A549 (cell line): ENCODE results near the gene PLSCR2. TPM values are rescaled to one million over a fixed set of nuclear protein-coding genes. Genes with fewer than 3 reads are reported as not detected.

Source experiments
- ATAC-seq, 2 experiments: fragments of 200-7000 bp in 1 of 2; fragments of >200 bp in 1 of 2; cut with Nextera tagmentation in 1 of 2; cut with Tn5 transposase in 1 of 2; 3 replicates each; pipeline versions ENCODE4 v1.8.0 to v1.9.1; 2018 to 2020; ENCODE audit warnings: mild to moderate bottlenecking in 1 of 2, moderate library complexity in 1 of 2
- CTCF ChIA-PET: fragments of 300-600 bp; sonication (Branson Sonifier 250); formaldehyde crosslinking; extraction: SDS; loops from one replicate; lab custom pipeline; 2021; ENCODE audit warnings: antibody characterized with exemption, inconsistent platforms; lab: Yijun Ruan, JAX
- POLR2A ChIA-PET: fragments of 350-600 bp; formaldehyde crosslinking; extraction: SDS; loops from one replicate; lab custom pipeline; 2021; ENCODE audit warnings: antibody characterized with exemption, inconsistent platforms; lab: Yijun Ruan, JAX
- DNase-seq, 2 experiments: peaks; one replicate each; pipeline versions ENCODE4 v3.0.0 to v3.0.0-alpha.2; 2011 to 2016; ENCODE audit warnings: low read depth in 1 of 2, low spot score in 1 of 2
- FAIRE-seq: peaks from 2 replicates; lab custom pipeline; 2011; peaks lifted over from hg19 to GRCh38; lab: Jason Lieb, UNC
- H3K27ac ChIP-seq, 2 experiments: fragments of >200 bp; sonication (Bioruptor Twin); formaldehyde crosslinking; 3 replicates each; pipeline ENCODE4 v1.5.1; 2016 to 2017
- H3K4me1 ChIP-seq: fragments of >200 bp; sonication (Bioruptor Twin); formaldehyde crosslinking; 3 replicates; pipeline ENCODE4 v1.6.1; 2016
- H3K4me2 ChIP-seq: fragments of >200 bp; sonication (Bioruptor Twin); formaldehyde crosslinking; 3 replicates; pipeline ENCODE4 v1.6.1; 2016
- H3K4me3 ChIP-seq: fragments of >200 bp; sonication (Bioruptor Twin); formaldehyde crosslinking; 3 replicates; pipeline ENCODE4 v1.5.1; 2016
- H3K9me3 ChIP-seq: fragments of >200 bp; sonication (Bioruptor Twin); formaldehyde crosslinking; 3 replicates; pipeline ENCODE4 v1.6.1; 2016
- CBX8 ChIP-seq: fragments of 200-600 bp; sonication (generic); IDR thresholded peaks from 2 replicates; pipeline ENCODE4 v1.6.1; 2016
- CHD4 ChIP-seq: fragments of 200-600 bp; sonication (generic); IDR thresholded peaks from 2 replicates; pipeline ENCODE4 v1.6.1; 2016; ENCODE audit warnings: antibody characterized with exemption, mild to moderate bottlenecking, borderline replicate concordance
- FOSL2 ChIP-seq, 2 experiments: fragments of 450-650 bp in 1 of 2; fragments of >200 bp in 1 of 2; sonication (Bioruptor Twin) in 1 of 2; formaldehyde crosslinking; IDR thresholded peaks; 2 replicates each; pipeline versions ENCODE4 v1.5.0 to v1.6.1; 2016 to 2020; ENCODE audit warnings: mild to moderate bottlenecking in 1 of 2, moderate library complexity in 1 of 2
- FOXS1 ChIP-seq: fragments of 250-450 bp; sonication (Bioruptor Pico); IDR thresholded peaks from 2 replicates; pipeline ENCODE4 v1.5.0; 2020; ENCODE audit warnings: mild to moderate bottlenecking, moderate library complexity
- GATA3 ChIP-seq: IDR thresholded peaks from 2 replicates; pipeline ENCODE4 v1.6.1; 2012; ENCODE audit warnings: borderline replicate concordance
- HDAC2 ChIP-seq: fragments of 200-600 bp; sonication (generic); IDR thresholded peaks from 2 replicates; pipeline ENCODE4 v1.6.1; 2016
- HOXA7 ChIP-seq: fragments of 250-450 bp; sonication (Bioruptor Pico); IDR thresholded peaks from 2 replicates; pipeline ENCODE4 v1.5.0; 2020; ENCODE audit warnings: mild to moderate bottlenecking, moderate library complexity
- HOXB13 ChIP-seq: fragments of 250-450 bp; sonication (Bioruptor Pico); IDR thresholded peaks from 2 replicates; pipeline ENCODE4 v1.5.0; 2020; ENCODE audit warnings: low read depth, mild to moderate bottlenecking, moderate library complexity
- JUN ChIP-seq, 2 experiments: fragments of >200 bp; sonication (Bioruptor Twin); formaldehyde crosslinking; IDR thresholded peaks; 2 replicates in 1 of 2; 3 replicates in 1 of 2; pipeline ENCODE4 v1.6.1; 2016 to 2017
- JUNB ChIP-seq: fragments of >200 bp; sonication (Bioruptor Twin); formaldehyde crosslinking; IDR thresholded peaks from 2 replicates; pipeline ENCODE4 v1.6.1; 2016
- MAZ ChIP-seq: fragments of 150-350 bp; IDR thresholded peaks from 2 replicates; pipeline ENCODE4 v1.6.1; 2014; ENCODE audit warnings: antibody characterized with exemption, low read depth, low read length, borderline replicate concordance
- MYC ChIP-seq: IDR thresholded peaks from 2 replicates; pipeline ENCODE4 v1.6.1; 2012; ENCODE audit warnings: mild to moderate bottlenecking, inconsistent platforms, low read length, improper control_type of control experiment, borderline replicate concordance
- RAD21 ChIP-seq, 2 experiments: fragments of >200 bp in 1 of 2; sonication (Bioruptor Twin) in 1 of 2; formaldehyde crosslinking in 1 of 2; IDR thresholded peaks in 1 of 2; conservative IDR thresholded peaks in 1 of 2; 2 replicates in 1 of 2; 3 replicates in 1 of 2; pipeline ENCODE4 v1.6.1; 2012 to 2018; ENCODE audit warnings: inconsistent platforms in 1 of 2
- RCOR1 ChIP-seq: fragments of 150-350 bp; IDR thresholded peaks from 2 replicates; pipeline ENCODE4 v1.6.1; 2014; ENCODE audit warnings: antibody characterized with exemption, low read length, low read depth
- SMC3 ChIP-seq: fragments of >200 bp; sonication (Bioruptor Twin); formaldehyde crosslinking; IDR thresholded peaks from 3 replicates; pipeline ENCODE4 v1.6.1; 2018; ENCODE audit warnings: inconsistent platforms
- TFCP2L1 ChIP-seq: fragments of 250-450 bp; sonication (Bioruptor Pico); IDR thresholded peaks from 2 replicates; pipeline ENCODE4 v1.5.0; 2021; ENCODE audit warnings: mild to moderate bottlenecking
- ZC3H11A ChIP-seq: fragments of 450-650 bp; IDR thresholded peaks from 2 replicates; pipeline ENCODE4 v1.6.1; 2014; ENCODE audit warnings: antibody characterized with exemption, mild to moderate bottlenecking
- ZNF302 ChIP-seq: fragments of 250-450 bp; sonication (Bioruptor Pico); IDR thresholded peaks from 2 replicates; pipeline ENCODE4 v1.9.0; 2021; ENCODE audit warnings: inconsistent platforms, mild to moderate bottlenecking, moderate library complexity
- WGBS: methylation state at CpG from one replicate; pipeline ENCODE4 v1.1.6; 2017; ENCODE audit errors: missing lambda C conversion rate; 5-methylcytosine and 5-hydroxymethylcytosine counted together
- polyA plus RNA-seq, 4 experiments: library from polyadenylated mRNA; depleted of rRNA in 3 of 4; stranded (reverse); fragments of >200 nt; fragmentation: RNase III in 1 of 4; extraction: RNeasy Plus Mini Kit Qiagen cat#74134 plus additional on column Dnase treatment in 1 of 4; gene quantifications; 2 replicates in 3 of 4; 3 replicates in 1 of 4; pipeline ENCODE4 v1.2.3, GENCODE V29; 2011 to 2017
- TF ChIP-seq, protein P1 (sequence below): IDR thresholded peaks from 2 replicates; pipeline ENCODE4 v1.6.1; 2012
- TF ChIP-seq, protein P2 (sequence below): fragments of 250-450 bp; sonication (Bioruptor Pico); IDR thresholded peaks from 2 replicates; pipeline ENCODE4 v1.5.0; 2021; ENCODE audit warnings: mild to moderate bottlenecking, moderate library complexity, borderline replicate concordance
- TF ChIP-seq, protein P3 (sequence below): fragments of >200 bp; sonication (Bioruptor Twin); formaldehyde crosslinking; IDR thresholded peaks from 3 replicates; pipeline ENCODE4 v1.6.1; 2016
- TF ChIP-seq, protein P4 (sequence below): IDR thresholded peaks from 2 replicates; pipeline ENCODE4 v1.6.1; 2012; ENCODE audit warnings: low read depth, borderline replicate concordance

PLSCR2 gene
- polyA plus RNA-seq, 2 of the 4 experiments (the other 2 are of a cell fraction), result 0.10 TPM; not detected in 1

DNA sequence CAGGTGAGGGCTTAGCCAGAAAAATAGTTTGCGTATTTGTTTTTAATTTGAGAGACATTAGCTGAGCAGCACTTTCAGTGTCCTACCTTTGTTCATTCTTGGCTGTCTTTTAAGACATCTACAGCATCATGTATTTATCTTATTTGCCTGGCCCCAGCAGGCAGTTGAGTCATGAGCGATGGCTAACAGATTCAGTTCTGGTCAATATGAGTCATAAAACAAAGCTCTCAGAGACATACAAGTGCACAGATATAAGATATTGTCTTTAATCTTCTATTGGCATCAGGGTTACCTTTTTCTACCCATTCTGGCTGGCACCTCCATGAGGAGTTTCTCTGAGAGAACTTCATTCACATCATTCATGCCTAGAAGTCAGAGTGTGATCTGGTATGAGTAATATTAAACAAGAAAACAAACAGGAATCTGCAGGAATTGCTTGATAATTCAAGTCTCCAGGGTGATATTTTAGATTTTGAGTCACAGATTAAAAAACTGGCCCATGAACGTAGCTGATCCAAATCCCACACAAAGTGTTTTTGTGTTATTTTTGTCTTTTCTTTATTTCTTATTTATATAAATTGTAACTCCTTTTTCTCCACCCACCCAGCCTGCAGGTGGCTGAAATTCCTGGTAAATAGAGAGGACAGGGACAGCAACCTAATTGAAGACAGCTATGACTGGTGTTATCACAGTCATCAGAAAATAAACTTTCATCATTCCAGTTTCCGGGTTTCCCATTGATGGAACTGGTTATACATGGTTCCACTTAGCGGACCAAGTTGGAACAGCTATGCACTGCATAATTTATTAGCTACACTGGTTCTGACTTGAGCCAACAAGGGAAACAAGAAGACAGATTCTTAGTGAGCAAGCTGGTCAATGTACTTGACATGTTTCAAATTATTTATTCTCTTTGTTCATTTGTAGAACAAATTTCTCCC, 47.3 kb downstream of the PLSCR2 start:
- FAIRE-seq, result peak; percentile 43
- Histone ChIP-seq H3K4me3 (no peak overlapping the region), H3K4me2 (peak overlapping the region; percentile 44), H3K27ac (peak overlapping the region; percentile 38 to 65; a peak in 5 of 6 replicates), H3K9me3 (no peaks in the 10 kb centered on the region), H3K4me1 (peaks cover 26% of the 10 kb centered on the region)
- CTCF ChIA-PET, result interaction anchor here (0.9 to 1.2 kb wide), 3 partner anchors 9 to 234 kb away, joined by 3 to 4 read pairs (median 3); no protein-coding TSS in a partner anchor
- peak; percentile 87 to 96 for ATAC-seq
- 22% methylated on average over 5 of the region's 5 CpGs for WGBS
- POLR2A ChIA-PET, result interaction anchor here (0.6 kb wide), 1 partner anchor 111 kb away, joined by 3 read pairs; no protein-coding TSS in a partner anchor
- TF ChIP-seq FOSL2 (IDR thresholded peaks at IDR 0.05) (peak; percentile 85), FOSL2 (CRISPR knock-in tag; IDR thresholded peaks at IDR 0.05) (peak; percentile 87), ZC3H11A (no peak), HOXB13 (CRISPR knock-in tag) (no peak), JUN (IDR thresholded peaks at IDR 0.05) (peak in 1 of 2 experiments; percentile 32; a peak in 1 of 5 replicates), ZNF302 (CRISPR knock-in tag) (no peak), RAD21 (conservative IDR thresholded peaks at IDR 0.05 in 1 of 2, IDR thresholded peaks at IDR 0.05 in 1 of 2) (peak in 1 of 2 experiments; percentile 24; a peak in 2 of 5 replicates), CHD4 (no peak), JUNB (peak; percentile 77), GATA3 (peak; percentile 76; the same call in 1 of the 2 replicates), MAZ (no peak), FOXS1 (CRISPR knock-in tag) (no peak), TFCP2L1 (CRISPR knock-in tag) (no peak)
- TF ChIP-seq, protein P1, sequence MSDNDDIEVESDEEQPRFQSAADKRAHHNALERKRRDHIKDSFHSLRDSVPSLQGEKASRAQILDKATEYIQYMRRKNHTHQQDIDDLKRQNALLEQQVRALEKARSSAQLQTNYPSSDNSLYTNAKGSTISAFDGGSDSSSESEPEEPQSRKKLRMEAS, result peak; percentile 31; the same call in 1 of the 2 replicates
- TF ChIP-seq, protein P2, sequence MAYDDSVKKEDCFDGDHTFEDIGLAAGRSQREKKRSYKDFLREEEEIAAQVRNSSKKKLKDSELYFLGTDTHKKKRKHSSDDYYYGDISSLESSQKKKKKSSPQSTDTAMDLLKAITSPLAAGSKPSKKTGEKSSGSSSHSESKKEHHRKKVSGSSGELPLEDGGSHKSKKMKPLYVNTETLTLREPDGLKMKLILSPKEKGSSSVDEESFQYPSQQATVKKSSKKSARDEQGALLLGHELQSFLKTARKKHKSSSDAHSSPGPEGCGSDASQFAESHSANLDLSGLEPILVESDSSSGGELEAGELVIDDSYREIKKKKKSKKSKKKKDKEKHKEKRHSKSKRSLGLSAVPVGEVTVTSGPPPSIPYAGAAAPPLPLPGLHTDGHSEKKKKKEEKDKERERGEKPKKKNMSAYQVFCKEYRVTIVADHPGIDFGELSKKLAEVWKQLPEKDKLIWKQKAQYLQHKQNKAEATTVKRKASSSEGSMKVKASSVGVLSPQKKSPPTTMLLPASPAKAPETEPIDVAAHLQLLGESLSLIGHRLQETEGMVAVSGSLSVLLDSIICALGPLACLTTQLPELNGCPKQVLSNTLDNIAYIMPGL (CRISPR knock-in tag), result no peak
- TF ChIP-seq, protein P3, sequence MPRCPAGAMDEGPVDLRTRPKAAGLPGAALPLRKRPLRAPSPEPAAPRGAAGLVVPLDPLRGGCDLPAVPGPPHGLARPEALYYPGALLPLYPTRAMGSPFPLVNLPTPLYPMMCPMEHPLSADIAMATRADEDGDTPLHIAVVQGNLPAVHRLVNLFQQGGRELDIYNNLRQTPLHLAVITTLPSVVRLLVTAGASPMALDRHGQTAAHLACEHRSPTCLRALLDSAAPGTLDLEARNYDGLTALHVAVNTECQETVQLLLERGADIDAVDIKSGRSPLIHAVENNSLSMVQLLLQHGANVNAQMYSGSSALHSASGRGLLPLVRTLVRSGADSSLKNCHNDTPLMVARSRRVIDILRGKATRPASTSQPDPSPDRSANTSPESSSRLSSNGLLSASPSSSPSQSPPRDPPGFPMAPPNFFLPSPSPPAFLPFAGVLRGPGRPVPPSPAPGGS, result 0 out of 3 replicates have a peak, but pooled peaks have one; percentile 24
- TF ChIP-seq, protein P4, sequence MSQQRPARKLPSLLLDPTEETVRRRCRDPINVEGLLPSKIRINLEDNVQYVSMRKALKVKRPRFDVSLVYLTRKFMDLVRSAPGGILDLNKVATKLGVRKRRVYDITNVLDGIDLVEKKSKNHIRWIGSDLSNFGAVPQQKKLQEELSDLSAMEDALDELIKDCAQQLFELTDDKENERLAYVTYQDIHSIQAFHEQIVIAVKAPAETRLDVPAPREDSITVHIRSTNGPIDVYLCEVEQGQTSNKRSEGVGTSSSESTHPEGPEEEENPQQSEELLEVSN, result no peak
- DNase-seq, result peak; percentile 15 to 68

DNA sequence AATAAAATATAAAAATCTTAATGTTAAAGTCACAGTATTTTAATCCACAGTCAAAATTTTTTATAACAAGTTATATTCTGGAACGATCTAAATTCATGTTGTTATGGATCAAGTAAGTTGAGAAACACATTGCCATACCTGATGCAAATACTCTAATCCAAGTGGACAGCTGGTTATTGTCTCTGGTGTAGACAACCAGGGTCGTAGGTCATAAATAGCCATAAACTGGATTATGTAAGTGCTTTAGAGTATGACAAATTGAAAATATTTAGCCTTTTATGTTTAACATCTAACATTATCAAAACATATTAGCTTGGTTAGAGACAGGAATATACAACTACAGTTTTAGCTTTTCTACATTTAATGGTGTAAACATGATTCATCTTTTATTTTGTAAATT, 53.0 kb downstream of the PLSCR2 start:
- Histone ChIP-seq H3K27ac (no peak overlapping the region), H3K9me3 (peaks cover 13% of the 10 kb centered on the region), H3K4me2 (no peak overlapping the region), H3K4me3 (no peak overlapping the region), H3K4me1 (peaks cover 3% of the 10 kb centered on the region)
- ChIA-PET POLR2A (no interaction called here), CTCF (no interaction called here)
- ATAC-seq (no peak), FAIRE-seq (no peak), DNase-seq (no peak)
- TF ChIP-seq CBX8 (no peak), MYC (no peak), FOSL2 (IDR thresholded peaks at IDR 0.05) (no peak), FOSL2 (CRISPR knock-in tag; IDR thresholded peaks at IDR 0.05) (no peak), HDAC2 (no peak), HOXA7 (CRISPR knock-in tag) (no peak), RCOR1 (no peak), JUN (IDR thresholded peaks at IDR 0.05) (no peak), ZNF302 (CRISPR knock-in tag) (no peak), FOXS1 (CRISPR knock-in tag) (no peak), SMC3 (no peak)
- TF ChIP-seq, protein P2 (CRISPR knock-in tag), result no peak
- WGBS, result 54% methylated on average over 2 of the region's 2 CpGs
